Stimulated activated CD8-positive, alpha-beta memory T cell treated with anti-CD3 and anti-CD28 coated beads, Interleukin-4, amount 100 ng/mL, for 4 hours (primary cell): Measurements from ENCODE around the gene CUL1.
A peak's percentile ranks its signal among the peaks of the same experiment; 100 is the strongest.

ENCODE experiments used
- DNase-seq, 2 donors: peaks; one replicate each; pipeline ENCODE4 v3.0.0-alpha.2; 2020; ENCODE audit warnings: low read depth in 2 of 2, low spot score in 1 of 2

CUL1 gene

GRCh38 chr7:148754912-148755311 is 56.2 kb downstream of the CUL1 start:
- no peak for DNase-seq

- no peak for DNase-seq
Observed at GRCh38 chr7:148761499-148762278, 63.0 kb downstream of the CUL1 start.

GRCh38 chr7:148763622-148764021 is 64.9 kb downstream of the CUL1 start:
- DNase-seq, result no peak

GRCh38 chr7:148770004-148770403 is 71.3 kb downstream of the CUL1 start:
- no peak for DNase-seq

- DNase-seq, result peak; percentile 1 to 12
Observed at GRCh38 chr7:148772297-148773089, 73.8 kb downstream of the CUL1 start.

- DNase-seq, result no peak
Observed at GRCh38 chr7:148773334-148773733, 74.6 kb downstream of the CUL1 start.

GRCh38 chr7:148774471-148774870 is 75.8 kb downstream of the CUL1 start:
- DNase-seq, result no peak

GRCh38 chr7:148782757-148783456 is 84.2 kb downstream of the CUL1 start:
- no peak for DNase-seq

GRCh38 chr7:148783801-148784527 is 85.3 kb downstream of the CUL1 start:
- no peak for DNase-seq

GRCh38 chr7:148787571-148788295 is 89.0 kb downstream of the CUL1 start:
- DNase-seq, result no peak

GRCh38 chr7:148789220-148789619 is 90.5 kb downstream of the CUL1 start:
- DNase-seq, result no peak

- no peak for DNase-seq
Observed at GRCh38 chr7:148790131-148790726, 91.5 kb downstream of the CUL1 start.

- DNase-seq, result no peak
Observed at GRCh38 chr7:148790850-148791249, 92.1 kb downstream of the CUL1 start.

GRCh38 chr7:148791546-148791945 is 92.8 kb downstream of the CUL1 start:
- DNase-seq, result no peak

GRCh38 chr7:148793590-148793989 is 94.9 kb downstream of the CUL1 start:
- no peak for DNase-seq

- DNase-seq, result no peak
Observed at GRCh38 chr7:148794476-148794875, 95.8 kb downstream of the CUL1 start.

- DNase-seq, result no peak
Observed at GRCh38 chr7:148796841-148797240, 98.1 kb downstream of the CUL1 start.

- no peak for DNase-seq
Observed at GRCh38 chr7:148799893-148800555, 101.3 kb downstream of the CUL1 start.

GRCh38 chr7:148800677-148801076 is 102.0 kb downstream of the CUL1 start:
- DNase-seq, result no peak

- no peak for DNase-seq
Observed at GRCh38 chr7:148802101-148802493, 103.4 kb downstream of the CUL1 start.
